ENCODE data around the gene MACF1.

Gene MACF1

GRCh38 chr1:39411526-39412478, 207.3 kb downstream of the MACF1 start:
- no peak for DNase-seq (ENCODE audit: low read depth)
- H3K4me3 ChIP-seq (ENCODE audit: low read length): peak overlapping the region; percentile 82
- TF ChIP-seq, protein P1, sequence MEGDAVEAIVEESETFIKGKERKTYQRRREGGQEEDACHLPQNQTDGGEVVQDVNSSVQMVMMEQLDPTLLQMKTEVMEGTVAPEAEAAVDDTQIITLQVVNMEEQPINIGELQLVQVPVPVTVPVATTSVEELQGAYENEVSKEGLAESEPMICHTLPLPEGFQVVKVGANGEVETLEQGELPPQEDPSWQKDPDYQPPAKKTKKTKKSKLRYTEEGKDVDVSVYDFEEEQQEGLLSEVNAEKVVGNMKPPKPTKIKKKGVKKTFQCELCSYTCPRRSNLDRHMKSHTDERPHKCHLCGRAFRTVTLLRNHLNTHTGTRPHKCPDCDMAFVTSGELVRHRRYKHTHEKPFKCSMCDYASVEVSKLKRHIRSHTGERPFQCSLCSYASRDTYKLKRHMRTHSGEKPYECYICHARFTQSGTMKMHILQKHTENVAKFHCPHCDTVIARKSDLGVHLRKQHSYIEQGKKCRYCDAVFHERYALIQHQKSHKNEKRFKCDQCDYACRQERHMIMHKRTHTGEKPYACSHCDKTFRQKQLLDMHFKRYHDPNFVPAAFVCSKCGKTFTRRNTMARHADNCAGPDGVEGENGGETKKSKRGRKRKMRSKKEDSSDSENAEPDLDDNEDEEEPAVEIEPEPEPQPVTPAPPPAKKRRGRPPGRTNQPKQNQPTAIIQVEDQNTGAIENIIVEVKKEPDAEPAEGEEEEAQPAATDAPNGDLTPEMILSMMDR (conservative IDR thresholded peaks at IDR 0.05; ENCODE audit: low read length): no peak

- H3K4me3 ChIP-seq (ENCODE audit: low read length): peak overlapping the region; percentile 82
- TF ChIP-seq, protein P1 (conservative IDR thresholded peaks at IDR 0.05; ENCODE audit: low read length): no peak
- no peak for DNase-seq (ENCODE audit: low read depth)
These were observed 208.4 kb downstream of the MACF1 start for GRCh38 chr1:39412892-39413291.

DNA sequence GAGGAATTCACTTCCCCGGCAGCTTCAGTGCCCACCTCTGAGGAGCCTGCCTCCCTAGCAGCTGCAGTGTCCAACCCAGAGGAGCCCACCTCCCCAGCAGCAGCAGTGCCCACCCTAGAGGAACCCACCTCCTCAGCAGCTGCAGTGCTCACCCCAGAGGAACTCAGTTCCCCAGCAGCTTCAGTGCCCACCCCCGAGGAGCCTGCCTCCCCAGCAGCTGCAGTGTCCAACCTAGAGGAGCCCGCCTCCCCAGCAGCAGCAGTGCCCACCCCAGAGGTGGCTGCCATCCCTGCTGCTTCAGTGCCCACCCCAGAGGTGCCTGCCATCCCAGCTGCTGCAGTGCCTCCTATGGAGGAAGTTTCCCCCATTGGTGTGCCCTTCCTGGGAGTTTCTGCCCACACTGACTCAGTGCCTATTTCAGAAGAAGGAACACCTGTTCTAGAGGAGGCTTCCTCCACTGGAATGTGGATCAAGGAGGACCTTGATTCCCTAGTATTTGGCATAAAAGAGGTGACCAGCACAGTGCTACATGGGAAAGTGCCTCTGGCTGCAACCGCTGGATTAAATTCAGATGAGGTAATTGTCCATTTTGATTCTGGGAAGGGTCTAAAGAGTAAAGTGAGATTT, 209.5 kb downstream of the MACF1 start:
- peak overlapping the region; percentile 48 for H3K4me3 ChIP-seq (ENCODE audit: low read length)
- no peak for DNase-seq (ENCODE audit: low read depth)
- TF ChIP-seq, protein P1 (conservative IDR thresholded peaks at IDR 0.05; ENCODE audit: low read length): no peak

DNA sequence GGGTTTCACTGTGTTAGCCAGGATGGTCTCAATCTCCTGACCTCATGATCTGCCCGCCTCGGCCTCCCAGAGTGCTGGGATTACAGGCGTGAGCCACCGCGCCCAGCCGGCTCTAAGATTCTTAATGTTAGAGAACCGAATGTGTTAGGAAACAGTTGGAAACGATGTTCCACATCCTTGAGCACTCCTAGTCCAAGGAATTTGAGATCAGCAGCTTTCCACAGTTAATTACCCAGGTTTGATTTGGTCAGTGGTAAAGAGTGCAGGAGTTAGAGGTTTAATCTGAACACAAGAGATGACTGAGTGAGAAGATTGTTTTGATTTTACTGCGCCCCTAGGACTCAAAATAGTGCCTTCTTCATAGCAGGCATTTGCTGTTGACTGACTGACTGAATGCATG, 211.1 kb downstream of the MACF1 start:
- no peak for DNase-seq (ENCODE audit: low read depth)
- TF ChIP-seq, protein P1 (conservative IDR thresholded peaks at IDR 0.05; ENCODE audit: low read length): no peak
- H3K4me3 ChIP-seq (ENCODE audit: low read length): peak overlapping the region; percentile 11

DNA sequence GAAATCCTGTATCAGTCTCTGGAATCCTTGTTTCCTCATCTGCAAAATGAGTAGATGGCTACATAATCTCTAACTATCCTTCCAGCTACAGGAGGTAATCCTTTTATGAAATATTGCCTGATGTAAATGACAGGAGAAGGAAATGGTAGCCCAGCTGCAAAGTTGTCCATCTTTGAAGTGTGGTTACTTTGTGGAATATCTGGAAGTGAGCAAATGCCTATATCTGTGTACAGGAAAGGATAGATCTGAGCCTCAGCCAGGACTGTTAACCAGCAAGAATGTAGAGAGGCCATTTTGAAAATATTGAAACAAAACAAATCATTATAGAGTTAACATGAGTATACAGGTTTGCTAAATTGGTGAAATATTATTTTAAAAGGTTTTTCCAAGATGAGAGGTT, 212.1 kb downstream of the MACF1 start:
- no peak overlapping the region for H3K4me3 ChIP-seq (ENCODE audit: low read length)
- TF ChIP-seq, protein P1 (conservative IDR thresholded peaks at IDR 0.05; ENCODE audit: low read length): no peak

GRCh38 chr1:39418236-39418635, 213.7 kb downstream of the MACF1 start:
- TF ChIP-seq, protein P1 (conservative IDR thresholded peaks at IDR 0.05; ENCODE audit: low read length): no peak
- no peak overlapping the region for H3K4me3 ChIP-seq (ENCODE audit: low read length)
- DNase-seq (ENCODE audit: low read depth): peak; percentile 44

More for the DNA sequence above, 212.1 kb downstream of the MACF1 start:
- DNase-seq (ENCODE audit: low read depth): no peak

All from AG10803 (cell line).